ENCODE results near the gene LIPN. TPM values are rescaled to one million over a fixed set of nuclear protein-coding genes. Genes with fewer than 3 reads are reported as not detected.

Gene LIPN
- total and polyA plus RNA-seq, 10 donors, result 0.07 to 7.1 (median 1.6) TPM; not detected in 2

- H3K9me3 ChIP-seq, result no peaks in the 10 kb centered on the region
- no peaks in the 10 kb centered on the region for H3K27me3 ChIP-seq (replicated peaks in 1 of 7)
These were observed 31.6 kb upstream of the LIPN start for GRCh38 chr10:88728107-88728763.

GRCh38 chr10:88730864-88731263, 29.0 kb upstream of the LIPN start:
- Histone ChIP-seq H3K9me3 (no peaks in the 10 kb centered on the region), H3K4me1 (peaks cover 0 to 4% (median 0%) of the 10 kb centered on the region in 6 donors), H3K4me3 (no peak overlapping the region), H3K27ac (no peak overlapping the region), H3K36me3 (no peaks in the 10 kb centered on the region), H3K27me3 (replicated peaks in 1 of 7) (no peaks in the 10 kb centered on the region)
- DNase-seq, result no peak
- intact Hi-C loops (cut with DNase I; ENCODE audit: low total_unique reads), result no loop called here
- 63 to 92% (median 71%) methylated on average over 4 of the region's 4 CpGs for WGBS, 5 donors
- no peak for TF ChIP-seq POLR2AphosphoS5 (IDR thresholded peaks at IDR 0.05)
- TF ChIP-seq, protein P1, sequence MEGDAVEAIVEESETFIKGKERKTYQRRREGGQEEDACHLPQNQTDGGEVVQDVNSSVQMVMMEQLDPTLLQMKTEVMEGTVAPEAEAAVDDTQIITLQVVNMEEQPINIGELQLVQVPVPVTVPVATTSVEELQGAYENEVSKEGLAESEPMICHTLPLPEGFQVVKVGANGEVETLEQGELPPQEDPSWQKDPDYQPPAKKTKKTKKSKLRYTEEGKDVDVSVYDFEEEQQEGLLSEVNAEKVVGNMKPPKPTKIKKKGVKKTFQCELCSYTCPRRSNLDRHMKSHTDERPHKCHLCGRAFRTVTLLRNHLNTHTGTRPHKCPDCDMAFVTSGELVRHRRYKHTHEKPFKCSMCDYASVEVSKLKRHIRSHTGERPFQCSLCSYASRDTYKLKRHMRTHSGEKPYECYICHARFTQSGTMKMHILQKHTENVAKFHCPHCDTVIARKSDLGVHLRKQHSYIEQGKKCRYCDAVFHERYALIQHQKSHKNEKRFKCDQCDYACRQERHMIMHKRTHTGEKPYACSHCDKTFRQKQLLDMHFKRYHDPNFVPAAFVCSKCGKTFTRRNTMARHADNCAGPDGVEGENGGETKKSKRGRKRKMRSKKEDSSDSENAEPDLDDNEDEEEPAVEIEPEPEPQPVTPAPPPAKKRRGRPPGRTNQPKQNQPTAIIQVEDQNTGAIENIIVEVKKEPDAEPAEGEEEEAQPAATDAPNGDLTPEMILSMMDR (IDR thresholded peaks at IDR 0.05 in 8 of 11, conservative IDR thresholded peaks at IDR 0.05 in 3 of 11), result no peak
- TF ChIP-seq POLR2A (IDR thresholded peaks at IDR 0.05), result no peak

More at GRCh38 chr10:88728107-88728763, 31.6 kb upstream of the LIPN start:
- Histone ChIP-seq H3K4me3 (no peak overlapping the region), H3K36me3 (no peaks in the 10 kb centered on the region), H3K27ac (no peak overlapping the region), H3K4me1 (peaks cover 0 to 6% (median 0%) of the 10 kb centered on the region in 6 donors)
- intact Hi-C loops (cut with DNase I; ENCODE audit: low total_unique reads), result no loop called here
- WGBS, 5 donors, result 82 to 91% (median 85%) methylated on average over 22 to 30 of the region's 30 CpGs
- DNase-seq, result peak; percentile 76
- TF ChIP-seq, protein P1 (IDR thresholded peaks at IDR 0.05 in 8 of 11, conservative IDR thresholded peaks at IDR 0.05 in 3 of 11), result peak in 3 of 11 experiments; percentile 29 to 48 (median 45)
- TF ChIP-seq POLR2A (IDR thresholded peaks at IDR 0.05) (no peak), POLR2AphosphoS5 (IDR thresholded peaks at IDR 0.05) (no peak)

- no peaks in the 10 kb centered on the region for H3K36me3 ChIP-seq
- WGBS, 5 donors, result 37 to 56% (median 51%) methylated on average over 6 of the region's 6 CpGs
These were observed 28.5 kb upstream of the LIPN start for GRCh38 chr10:88731296-88731695.

GRCh38 chr10:88733215-88733614, 26.6 kb upstream of the LIPN start:
- Histone ChIP-seq H3K27me3 (replicated peaks in 1 of 7) (no peaks in the 10 kb centered on the region), H3K9me3 (no peaks in the 10 kb centered on the region), H3K27ac (no peak overlapping the region), H3K4me1 (peaks cover 0 to 2% (median 0%) of the 10 kb centered on the region in 6 donors), H3K36me3 (no peaks in the 10 kb centered on the region), H3K4me3 (no peak overlapping the region)
- no peak for DNase-seq
- TF ChIP-seq, protein P1 (IDR thresholded peaks at IDR 0.05 in 8 of 11, conservative IDR thresholded peaks at IDR 0.05 in 3 of 11), result no peak
- TF ChIP-seq POLR2AphosphoS5 (IDR thresholded peaks at IDR 0.05), result no peak
- no peak for TF ChIP-seq POLR2A (IDR thresholded peaks at IDR 0.05)
- intact Hi-C loops (cut with DNase I; ENCODE audit: low total_unique reads), result no loop called here
- WGBS, 5 donors, result 49 to 74% (median 68%) methylated on average over 2 of the region's 2 CpGs

More at GRCh38 chr10:88731296-88731695, 28.5 kb upstream of the LIPN start:
- peaks cover 0 to 2% (median 0%) of the 10 kb centered on the region in 6 donors for H3K4me1 ChIP-seq
- no peaks in the 10 kb centered on the region for H3K9me3 ChIP-seq
- intact Hi-C loops (cut with DNase I; ENCODE audit: low total_unique reads), result no loop called here
- no peaks in the 10 kb centered on the region for H3K27me3 ChIP-seq (replicated peaks in 1 of 7)
- TF ChIP-seq POLR2AphosphoS5 (IDR thresholded peaks at IDR 0.05) (no peak), POLR2A (IDR thresholded peaks at IDR 0.05) (no peak)
- TF ChIP-seq, protein P1 (IDR thresholded peaks at IDR 0.05 in 8 of 11, conservative IDR thresholded peaks at IDR 0.05 in 3 of 11), result no peak
- H3K4me3 ChIP-seq, result no peak overlapping the region
- peak; percentile 75 for DNase-seq
- no peak overlapping the region for H3K27ac ChIP-seq
